Osteocyte (in vitro differentiated cells): ENCODE measurements around the gene PAXIP1. TPM values are rescaled to one million over a fixed set of nuclear protein-coding genes. Genes with fewer than 3 reads are reported as not detected.
A peak's percentile ranks its signal among the peaks of the same experiment; 100 is the strongest.

Source experiments
- DNase-seq: peaks from one replicate; pipeline ENCODE4 v3.0.0; 2021; ENCODE audit warnings: mixed read lengths; ENCODE audit not compliant: unreplicated experiment; ENCODE audit errors: extremely low spot score
- H3K27ac Mint-ChIP-seq: one replicate; pipeline ENCODE4 v1.8.0; 2021; ENCODE audit warnings: mild to moderate bottlenecking, mixed read lengths; ENCODE audit not compliant: unreplicated experiment
- H3K27me3 Mint-ChIP-seq: one replicate; pipeline ENCODE4 v1.8.0; 2021; ENCODE audit warnings: mixed read lengths; ENCODE audit not compliant: unreplicated experiment
- H3K36me3 Mint-ChIP-seq: one replicate; pipeline ENCODE4 v1.8.0; 2021; ENCODE audit warnings: mixed read lengths; ENCODE audit not compliant: unreplicated experiment
- H3K4me1 Mint-ChIP-seq: one replicate; pipeline ENCODE4 v1.8.0; 2021; ENCODE audit warnings: mixed read lengths; ENCODE audit not compliant: unreplicated experiment
- H3K4me3 Mint-ChIP-seq: one replicate; pipeline ENCODE4 v1.8.0; 2021; ENCODE audit warnings: mild to moderate bottlenecking, moderate library complexity, mixed read lengths; ENCODE audit not compliant: unreplicated experiment
- H3K9me3 Mint-ChIP-seq: one replicate; pipeline ENCODE4 v1.8.0; 2021; ENCODE audit warnings: mixed read lengths; ENCODE audit not compliant: unreplicated experiment
- CTCF ChIP-seq: fragments of 200-600 bp; sonication (generic); IDR thresholded peaks from 2 replicates; pipeline ENCODE4 v1.5.0; 2021; ENCODE audit warnings: antibody characterized with exemption, mild to moderate bottlenecking, moderate library complexity
- total RNA-seq: library from RNA; stranded (reverse); gene quantifications from 2 replicates; pipeline ENCODE4 v1.2.1, GENCODE V29; 2021

PAXIP1 gene
- total RNA-seq, 1 donor from 2014 or later: 14.2 TPM

- Mint-ChIP-seq H3K4me3 (no peak overlapping the region), H3K4me1 (no peaks in the 10 kb centered on the region), H3K36me3 (peaks cover 65% of the 10 kb centered on the region), H3K27ac (no peak overlapping the region), H3K27me3 (no peaks in the 10 kb centered on the region), H3K9me3 (no peaks in the 10 kb centered on the region)
- no peak for DNase-seq
- TF ChIP-seq CTCF: no peak
These were observed 42.7 kb downstream of the PAXIP1 start for GRCh38 chr7:154960063-154960790.

GRCh38 chr7:154956427-154956826 lies 46.5 kb downstream of the PAXIP1 start:
- H3K36me3 Mint-ChIP-seq: peaks cover 65% of the 10 kb centered on the region
- DNase-seq: no peak
- H3K4me3 Mint-ChIP-seq: no peak overlapping the region
- no peak for TF ChIP-seq CTCF
- H3K27ac Mint-ChIP-seq: no peak overlapping the region
- no peaks in the 10 kb centered on the region for H3K9me3 Mint-ChIP-seq
- no peaks in the 10 kb centered on the region for H3K27me3 Mint-ChIP-seq
- H3K4me1 Mint-ChIP-seq: no peaks in the 10 kb centered on the region

GRCh38 chr7:154953006-154953684 lies 49.8 kb downstream of the PAXIP1 start:
- no peak overlapping the region for H3K27ac Mint-ChIP-seq
- no peaks in the 10 kb centered on the region for H3K9me3 Mint-ChIP-seq
- H3K4me1 Mint-ChIP-seq: no peaks in the 10 kb centered on the region
- H3K36me3 Mint-ChIP-seq: peaks cover 60% of the 10 kb centered on the region
- H3K4me3 Mint-ChIP-seq: no peak overlapping the region
- DNase-seq: no peak
- no peaks in the 10 kb centered on the region for H3K27me3 Mint-ChIP-seq
- peak; percentile 56 for TF ChIP-seq CTCF

- Mint-ChIP-seq H3K36me3 (peaks cover 54% of the 10 kb centered on the region), H3K27me3 (no peaks in the 10 kb centered on the region), H3K4me1 (no peaks in the 10 kb centered on the region), H3K9me3 (no peaks in the 10 kb centered on the region), H3K27ac (no peak overlapping the region), H3K4me3 (no peak overlapping the region)
- no peak for DNase-seq
- TF ChIP-seq CTCF: no peak
These were observed 52.0 kb downstream of the PAXIP1 start for GRCh38 chr7:154950960-154951359.

- peaks cover 58% of the 10 kb centered on the region for H3K36me3 Mint-ChIP-seq
- no peaks in the 10 kb centered on the region for H3K4me1 Mint-ChIP-seq
- H3K9me3 Mint-ChIP-seq: no peaks in the 10 kb centered on the region
- H3K27me3 Mint-ChIP-seq: no peaks in the 10 kb centered on the region
- no peak for DNase-seq
- no peak overlapping the region for H3K27ac Mint-ChIP-seq
- TF ChIP-seq CTCF: no peak
- H3K4me3 Mint-ChIP-seq: no peak overlapping the region
These were observed 55.3 kb downstream of the PAXIP1 start for GRCh38 chr7:154947604-154948003.
